GM21526 (cell line): ENCODE data around the gene RPUSD3.
A peak's percentile ranks its signal among the peaks of the same experiment; 100 is the strongest.
"Not testable (repeated sequence)": the region's sequence is repeated elsewhere in the genome, so short reads cannot be mapped to it uniquely, and the experiment has no call there.

ENCODE experiments used
- ATAC-seq: cut with Tn5 transposase; IDR thresholded peaks from one replicate; pipeline ENCODE4 v1.9.1; 2021; ENCODE audit warnings: moderate library complexity; ENCODE audit not compliant: unreplicated experiment, low FRiP score

RPUSD3 gene

DNA sequence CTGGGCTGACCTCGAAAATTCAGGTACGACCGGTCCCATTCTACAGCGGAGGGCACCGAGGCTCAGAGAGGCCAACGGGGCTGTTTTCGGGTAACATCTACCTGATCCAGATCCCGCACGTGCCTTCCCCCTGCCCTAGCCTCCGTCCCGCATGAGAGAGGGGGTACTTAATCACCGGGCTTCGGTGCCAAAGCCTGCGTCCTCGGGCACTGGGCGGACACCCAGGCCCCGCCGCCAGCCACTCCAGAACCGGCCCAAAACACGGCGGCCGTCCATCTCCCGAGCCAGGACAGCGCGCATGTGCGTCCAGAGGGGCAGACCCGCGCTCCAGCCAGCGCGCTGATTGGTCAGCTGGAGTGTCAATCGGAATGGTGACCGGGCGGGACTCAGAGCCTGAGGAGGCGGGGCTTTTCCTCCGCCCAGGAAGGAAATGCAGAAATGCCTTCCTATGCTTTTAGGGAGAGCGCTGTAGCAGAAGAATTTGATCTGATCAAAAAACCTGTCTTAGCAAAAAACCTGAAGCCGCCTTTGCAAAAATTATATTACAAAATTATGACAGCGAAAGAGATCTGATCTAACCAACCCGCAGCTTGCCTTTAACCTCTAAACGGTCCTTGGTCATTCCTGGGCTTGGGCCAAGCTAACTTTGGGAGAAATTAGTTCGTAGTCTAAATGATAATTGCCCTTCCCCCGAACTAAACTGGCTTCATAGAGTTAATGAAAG, at the start of gene RPUSD3:
TSS of gene RPUSD3 (minus strand) at position 294 of the 724 bp plus-strand sequence. CDS start at position 276, 18 bp downstream.
- peak; percentile 94 for ATAC-seq

- no peak for ATAC-seq
These were observed 47.3 kb upstream of the RPUSD3 start for GRCh38 chr3:9891072-9891622.

- peak; percentile 75 for ATAC-seq
These were observed 46.7 kb upstream of the RPUSD3 start, which contains the start of gene JAGN1 for GRCh38 chr3:9890249-9891071. TSS of gene JAGN1 (plus strand) at chr3:9890610. CDS start at chr3:9890723, 113 bp downstream.

- ATAC-seq: no peak
These were observed 45.6 kb upstream of the RPUSD3 start for GRCh38 chr3:9889405-9889804.

- no peak for ATAC-seq
These were observed 44.7 kb upstream of the RPUSD3 start for GRCh38 chr3:9888540-9888939.

- no peak for ATAC-seq
These were observed 43.7 kb upstream of the RPUSD3 start for GRCh38 chr3:9887480-9887879.

GRCh38 chr3:9886328-9886727, 42.5 kb upstream of the RPUSD3 start:
- no peak for ATAC-seq

- ATAC-seq: no peak
These were observed 40.9 kb upstream of the RPUSD3 start for GRCh38 chr3:9884555-9885165.

- no peak for ATAC-seq
These were observed 40.1 kb upstream of the RPUSD3 start for GRCh38 chr3:9883706-9884554.

GRCh38 chr3:9881441-9881840, 37.6 kb upstream of the RPUSD3 start:
- no peak for ATAC-seq

GRCh38 chr3:9879830-9880549, 36.2 kb upstream of the RPUSD3 start, which contains the start of gene CIDEC:
TSS of gene CIDEC (minus strand) at chr3:9880253. CDS start at chr3:9878486, 1,767 bp downstream.
- ATAC-seq: no peak

DNA sequence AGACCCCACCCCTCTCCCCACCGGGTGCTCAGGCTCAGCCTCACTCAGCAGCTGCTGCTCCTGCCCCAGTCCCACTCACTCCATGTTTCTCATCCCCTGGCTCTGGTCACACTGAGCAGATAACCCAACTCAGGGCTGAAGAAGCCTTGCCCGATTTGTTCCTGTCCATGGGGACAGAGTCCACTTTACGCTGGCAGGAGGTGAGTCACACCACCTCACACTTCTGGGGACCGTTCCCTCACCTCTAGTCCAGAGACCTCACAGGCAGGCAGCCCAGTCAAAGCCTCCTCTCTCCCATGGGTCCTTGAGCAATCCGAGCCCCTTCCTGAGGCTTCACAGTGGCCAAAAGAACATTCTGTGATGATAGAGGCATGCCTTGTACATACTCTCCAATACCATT, 34.9 kb upstream of the RPUSD3 start:
- ATAC-seq: no peak

- ATAC-seq: no peak
These were observed 33.2 kb upstream of the RPUSD3 start for GRCh38 chr3:9876991-9877390.

- not testable (repeated sequence) for ATAC-seq
These were observed 32.4 kb upstream of the RPUSD3 start for GRCh38 chr3:9876255-9876654.

GRCh38 chr3:9875448-9875847, 31.6 kb upstream of the RPUSD3 start:
- no peak for ATAC-seq

DNA sequence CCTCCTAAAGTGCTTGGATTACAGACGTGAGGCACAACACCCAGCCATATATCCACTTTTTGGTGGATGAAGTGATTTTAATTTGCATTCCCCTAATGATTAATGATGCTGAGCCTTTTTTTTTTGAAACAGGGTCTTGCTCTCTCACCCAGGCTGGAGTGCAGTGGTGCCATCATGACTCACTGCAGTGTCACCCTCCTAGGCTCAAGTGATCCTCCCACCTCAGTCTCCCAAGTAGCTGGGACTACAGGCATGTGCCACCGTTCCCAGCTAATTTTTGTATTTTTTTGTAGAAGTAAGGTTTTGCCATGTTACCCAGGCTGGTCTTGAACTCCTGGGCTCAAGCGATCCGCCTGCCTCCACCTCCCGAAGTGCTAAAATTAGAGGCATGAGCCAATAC, 28.3 kb upstream of the RPUSD3 start:
- ATAC-seq: not testable (repeated sequence)

- ATAC-seq: no peak
These were observed 27.2 kb upstream of the RPUSD3 start for GRCh38 chr3:9870978-9871377.

DNA sequence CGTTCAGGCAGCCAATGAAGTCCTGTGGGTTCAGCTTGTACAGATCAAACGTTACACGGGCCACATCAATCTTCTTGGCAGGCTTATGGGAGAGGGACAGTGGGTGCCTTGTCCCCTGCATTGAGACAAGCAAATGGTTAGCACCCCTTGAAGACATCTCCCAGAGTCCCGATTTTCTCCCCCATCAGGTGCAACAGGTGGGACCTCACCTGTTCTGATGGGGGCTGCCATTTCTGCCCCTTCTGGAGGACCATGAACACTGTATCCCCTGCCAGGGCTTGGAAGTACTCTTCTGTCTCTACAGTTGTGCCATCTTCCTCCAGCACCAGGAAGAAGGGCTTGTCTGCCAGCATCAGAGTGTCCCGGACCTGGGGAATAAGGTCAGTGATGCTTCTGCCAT, 26.1 kb upstream of the RPUSD3 start:
- ATAC-seq: no peak

- ATAC-seq: no peak
These were observed 23.3 kb upstream of the RPUSD3 start for GRCh38 chr3:9867106-9867505.
